COR-L47 (cell line): ENCODE measurements around the gene ITM2C.
A peak's percentile ranks its signal among the peaks of the same experiment; 100 is the strongest.

ENCODE experiments used
- DNase-seq: peaks from one replicate; lab custom pipeline; 2025; lab: John Stamatoyannopoulos, UW

ITM2C gene

DNA sequence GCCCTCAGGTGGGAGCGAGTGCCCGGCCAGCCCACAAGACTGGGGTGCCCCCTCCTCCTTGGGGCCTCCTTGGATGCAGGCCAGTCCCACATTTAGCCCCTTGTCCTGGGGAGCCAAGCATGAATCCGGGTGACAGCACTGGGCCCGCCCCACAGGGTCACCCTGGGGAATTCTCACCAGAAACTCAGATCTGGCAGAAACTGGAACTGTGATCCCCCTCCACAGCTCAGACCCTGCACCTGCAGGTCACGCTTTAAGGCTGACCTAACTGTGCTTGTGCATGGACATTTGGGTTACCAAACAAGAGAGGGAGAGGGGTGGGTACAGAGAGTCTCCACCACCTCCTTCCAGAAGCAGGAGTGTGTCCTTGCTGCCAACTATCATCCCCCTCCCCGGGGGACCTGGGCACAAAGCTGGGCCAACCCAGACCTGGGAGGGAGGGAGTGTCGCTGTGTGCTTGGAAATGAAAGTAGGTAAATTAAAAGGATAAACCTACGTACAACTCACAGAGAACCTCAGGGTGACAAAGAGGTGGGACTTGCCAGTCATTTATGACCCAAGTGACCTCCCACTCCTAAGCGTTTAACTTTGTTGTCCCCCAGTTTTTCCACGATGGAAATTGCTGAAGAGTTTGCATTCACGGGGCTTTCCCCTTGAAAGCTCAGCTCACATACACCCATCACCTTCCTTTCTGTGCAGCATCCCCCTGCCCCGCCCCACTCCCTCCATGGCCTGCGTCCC, 9.1 kb downstream of the ITM2C start:
- DNase-seq: no peak

DNA sequence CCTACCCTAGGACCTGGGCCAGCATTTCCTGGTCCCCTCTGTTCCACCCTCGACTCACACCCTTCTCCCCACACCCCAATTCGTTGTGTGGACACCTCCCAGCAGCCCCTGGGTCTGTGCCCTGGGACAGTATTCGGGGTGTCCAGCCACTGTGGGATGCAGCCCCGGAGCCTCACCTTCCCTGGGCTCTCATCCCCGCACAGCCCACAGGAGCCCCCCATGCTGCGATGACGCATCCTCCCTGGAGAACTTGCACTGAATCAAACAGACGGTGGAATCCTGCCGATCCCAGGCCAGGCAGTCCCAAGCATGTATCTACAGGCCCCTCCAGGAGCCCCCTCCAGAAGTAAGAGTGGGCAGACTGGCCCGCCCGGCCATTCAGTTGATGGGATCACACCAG, 9.7 kb downstream of the ITM2C start:
- no peak for DNase-seq

GRCh38 chr2:230874876-230875275, 10.1 kb downstream of the ITM2C start:
- DNase-seq: no peak

DNA sequence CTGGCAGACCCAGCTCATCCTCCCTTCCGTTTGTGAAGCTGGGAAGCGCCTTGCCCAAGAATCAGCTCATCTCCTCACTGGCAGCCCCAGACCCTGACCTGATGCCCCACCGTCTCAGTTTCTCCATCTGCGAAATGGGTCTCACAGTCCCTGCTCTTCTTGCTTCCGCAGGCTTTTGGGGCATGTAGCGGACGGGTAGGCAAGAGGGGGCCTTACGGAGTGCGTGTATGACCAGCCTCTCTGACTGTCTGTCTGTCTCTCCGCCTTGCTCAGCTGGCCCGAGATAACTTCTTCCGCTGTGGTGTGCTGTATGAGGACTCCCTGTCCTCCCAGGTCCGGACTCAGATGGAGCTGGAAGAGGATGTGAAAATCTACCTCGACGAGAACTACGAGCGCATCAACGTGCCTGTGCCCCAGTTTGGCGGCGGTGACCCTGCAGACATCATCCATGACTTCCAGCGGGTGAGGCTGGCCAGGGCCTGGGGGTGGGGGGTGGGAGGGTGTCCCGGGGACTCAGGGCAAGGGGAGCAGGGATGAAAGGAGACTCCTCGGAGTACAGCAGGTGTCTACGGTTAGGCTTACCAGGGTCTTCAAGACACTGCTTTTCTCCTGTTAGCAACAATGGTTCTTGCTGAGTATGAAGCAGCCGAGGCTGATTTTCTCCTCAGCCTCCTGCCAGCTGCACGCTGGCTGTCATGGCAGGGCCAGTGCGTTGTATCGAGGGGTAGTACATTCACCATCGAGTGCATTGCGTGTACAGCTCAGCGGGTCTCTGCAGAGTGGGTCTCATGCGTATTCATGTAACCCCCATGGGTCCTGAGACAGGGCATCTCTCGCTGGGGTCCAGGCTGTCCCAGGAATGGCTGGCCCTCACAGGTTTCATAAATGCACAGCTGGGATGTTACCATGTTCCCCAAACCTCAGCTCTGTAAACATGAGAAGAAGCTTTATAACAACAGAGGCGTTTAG, 10.9 kb downstream of the ITM2C start:
- no peak for DNase-seq

GRCh38 chr2:230877116-230877758, 12.5 kb downstream of the ITM2C start:
- no peak for DNase-seq

DNA sequence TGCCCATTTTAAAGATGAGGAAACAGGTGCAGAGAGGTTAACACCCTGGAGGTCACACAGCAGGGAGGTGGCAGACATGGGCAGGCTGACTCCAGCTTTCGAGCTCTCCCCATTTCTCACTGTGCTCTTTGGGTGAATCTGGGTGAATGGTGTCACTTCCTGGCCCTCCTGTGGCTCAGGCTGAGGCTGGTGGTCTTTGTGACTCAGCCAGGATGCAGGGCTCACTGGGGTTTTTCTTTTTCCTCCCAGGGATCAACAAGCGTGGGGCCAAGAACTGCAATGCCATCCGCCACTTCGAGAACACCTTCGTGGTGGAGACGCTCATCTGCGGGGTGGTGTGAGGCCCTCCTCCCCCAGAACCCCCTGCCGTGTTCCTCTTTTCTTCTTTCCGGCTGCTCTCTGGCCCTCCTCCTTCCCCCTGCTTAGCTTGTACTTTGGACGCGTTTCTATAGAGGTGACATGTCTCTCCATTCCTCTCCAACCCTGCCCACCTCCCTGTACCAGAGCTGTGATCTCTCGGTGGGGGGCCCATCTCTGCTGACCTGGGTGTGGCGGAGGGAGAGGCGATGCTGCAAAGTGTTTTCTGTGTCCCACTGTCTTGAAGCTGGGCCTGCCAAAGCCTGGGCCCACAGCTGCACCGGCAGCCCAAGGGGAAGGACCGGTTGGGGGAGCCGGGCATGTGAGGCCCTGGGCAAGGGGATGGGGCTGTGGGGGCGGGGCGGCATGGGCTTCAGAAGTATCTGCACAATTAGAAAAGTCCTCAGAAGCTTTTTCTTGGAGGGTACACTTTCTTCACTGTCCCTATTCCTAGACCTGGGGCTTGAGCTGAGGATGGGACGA, 13.2 kb downstream of the ITM2C start:
- DNase-seq: no peak

GRCh38 chr2:230878599-230879188, 14.0 kb downstream of the ITM2C start:
- DNase-seq: no peak

- no peak for DNase-seq
Measured at GRCh38 chr2:230879271-230879882, 14.6 kb downstream of the ITM2C start.

DNA sequence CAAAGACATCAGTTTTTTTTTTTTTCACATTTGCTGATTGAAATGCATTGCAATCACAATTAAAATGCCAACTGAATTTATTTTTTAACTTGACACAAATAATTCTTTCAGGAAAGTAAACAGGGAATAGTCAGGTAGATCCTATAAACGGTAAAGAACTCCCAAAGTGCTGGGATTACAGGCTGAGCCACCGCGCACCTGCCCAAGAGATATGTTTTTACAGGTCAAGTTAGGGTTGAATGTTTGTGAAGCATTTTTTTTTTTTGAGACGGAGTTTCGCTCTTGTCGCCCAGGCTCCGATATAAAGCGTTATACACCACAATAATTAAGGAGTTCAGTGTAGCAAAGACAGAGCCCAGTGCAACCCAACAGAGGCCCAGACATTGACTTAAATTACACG, 15.1 kb downstream of the ITM2C start:
- no peak for DNase-seq

GRCh38 chr2:230881840-230882239, 17.1 kb downstream of the ITM2C start:
- no peak for DNase-seq

GRCh38 chr2:230885463-230886130, 20.9 kb downstream of the ITM2C start:
- DNase-seq: peak; percentile 70

GRCh38 chr2:230886206-230886605, 21.5 kb downstream of the ITM2C start:
- no peak for DNase-seq

DNA sequence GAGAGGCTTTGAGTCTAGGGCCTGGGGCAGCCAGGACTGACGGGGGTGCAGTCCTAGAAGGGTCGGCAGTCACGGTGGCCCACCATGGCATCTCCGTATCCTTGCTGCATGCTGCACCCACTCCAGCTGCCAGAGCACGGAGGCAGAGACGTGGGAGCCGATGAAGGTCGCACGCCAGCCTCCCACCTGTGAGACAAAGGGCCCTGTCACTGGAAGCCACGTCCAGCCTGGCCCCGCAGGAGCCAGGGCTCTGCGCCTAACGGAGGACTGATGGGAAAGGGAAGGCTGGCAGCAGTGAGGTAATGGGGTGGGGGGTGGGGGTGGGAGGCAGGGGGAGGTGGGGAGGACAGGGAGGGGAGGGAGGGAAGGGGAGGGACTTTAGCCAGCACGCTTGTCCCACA, 21.9 kb downstream of the ITM2C start:
- DNase-seq: no peak

GRCh38 chr2:230887342-230887741, 22.6 kb downstream of the ITM2C start:
- DNase-seq: no peak

GRCh38 chr2:230888824-230889400, 24.2 kb downstream of the ITM2C start:
- no peak for DNase-seq

GRCh38 chr2:230889911-230890601, 25.3 kb downstream of the ITM2C start:
- DNase-seq: no peak

DNA sequence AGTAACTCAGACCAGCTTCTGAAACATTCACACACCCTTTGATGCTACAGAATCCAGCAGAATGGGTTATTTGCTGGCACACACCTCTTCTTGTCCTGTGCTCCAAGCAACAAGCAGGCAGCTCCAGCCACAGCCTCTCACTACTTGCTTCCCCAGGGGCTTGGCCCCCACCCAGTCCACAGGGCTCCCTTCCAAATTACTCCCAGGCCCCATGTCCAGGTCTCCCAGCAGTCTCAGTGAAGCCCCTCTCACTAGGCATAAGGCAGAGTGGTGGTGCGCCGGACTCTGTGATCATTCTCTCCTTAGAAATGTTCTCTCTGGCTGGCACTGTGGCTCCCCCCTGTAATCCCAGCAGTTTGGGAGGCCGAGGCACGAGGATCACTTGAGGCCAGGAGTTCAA, 25.9 kb downstream of the ITM2C start:
- no peak for DNase-seq

GRCh38 chr2:230891064-230891463, 26.3 kb downstream of the ITM2C start:
- no peak for DNase-seq

GRCh38 chr2:230891509-230891908, 26.8 kb downstream of the ITM2C start:
- DNase-seq: no peak
